Stimulated activated CD8-positive, alpha-beta memory T cell treated with anti-CD3 and anti-CD28 coated beads, Interleukin-7, amount 100 ng/mL, for 24 hours (primary cell): ENCODE measurements around the gene SWI5.

Experiments used
- DNase-seq: peaks from one replicate; pipeline ENCODE4 v3.0.0-alpha.2; 2020; ENCODE audit warnings: low read depth

Gene SWI5

GRCh38 chr9:128321343-128321742 lies 45.3 kb downstream of the SWI5 start:
- no peak for DNase-seq

GRCh38 chr9:128321879-128322403 lies 45.9 kb downstream of the SWI5 start:
- DNase-seq, result no peak

GRCh38 chr9:128322404-128323211 lies 46.5 kb downstream of the SWI5 start, which contains the start of the genes COQ4 and TRUB2:
Gene COQ4, plus strand, starts transcription at chr9:128322839. Its CDS starts 20 bp downstream, at chr9:128322859.
Gene TRUB2, minus strand, starts transcription at chr9:128322447. Its CDS starts 39 bp downstream, at chr9:128322408.
- DNase-seq, result peak; percentile 87

- no peak for DNase-seq
Observed at GRCh38 chr9:128323212-128323730, 47.2 kb downstream of the SWI5 start.

- no peak for DNase-seq
Observed at GRCh38 chr9:128323791-128324190, 47.7 kb downstream of the SWI5 start.

GRCh38 chr9:128324401-128324800 lies 48.3 kb downstream of the SWI5 start:
- no peak for DNase-seq

- DNase-seq, result no peak
Observed at GRCh38 chr9:128325629-128326028, 49.6 kb downstream of the SWI5 start.

GRCh38 chr9:128333451-128333869 lies 57.4 kb downstream of the SWI5 start:
- DNase-seq, result no peak

GRCh38 chr9:128335161-128335560 lies 59.1 kb downstream of the SWI5 start:
- no peak for DNase-seq

GRCh38 chr9:128335914-128336313 lies 59.8 kb downstream of the SWI5 start:
- DNase-seq, result no peak

GRCh38 chr9:128337936-128338335 lies 61.9 kb downstream of the SWI5 start:
- no peak for DNase-seq
